ENCODE data around the gene CFAP119.

CFAP119 gene

DNA sequence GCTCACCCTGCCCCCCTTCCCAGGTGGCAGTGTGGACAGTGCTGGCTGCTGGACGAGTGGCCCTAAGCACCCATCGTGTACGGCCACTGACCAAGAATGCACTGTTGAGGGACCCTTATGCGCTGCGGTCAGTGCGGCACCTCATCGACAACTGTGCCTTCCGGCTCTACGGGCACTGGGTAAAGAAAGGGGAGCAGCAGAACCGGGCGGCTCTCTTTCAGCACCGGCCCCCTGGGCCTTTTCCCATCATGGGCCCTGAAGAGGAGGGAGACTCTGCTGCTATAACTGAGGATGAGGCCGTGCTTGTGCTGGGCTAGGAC is 5.1 kb downstream of the CFAP119 start:
- TF ChIP-seq, protein P1, sequence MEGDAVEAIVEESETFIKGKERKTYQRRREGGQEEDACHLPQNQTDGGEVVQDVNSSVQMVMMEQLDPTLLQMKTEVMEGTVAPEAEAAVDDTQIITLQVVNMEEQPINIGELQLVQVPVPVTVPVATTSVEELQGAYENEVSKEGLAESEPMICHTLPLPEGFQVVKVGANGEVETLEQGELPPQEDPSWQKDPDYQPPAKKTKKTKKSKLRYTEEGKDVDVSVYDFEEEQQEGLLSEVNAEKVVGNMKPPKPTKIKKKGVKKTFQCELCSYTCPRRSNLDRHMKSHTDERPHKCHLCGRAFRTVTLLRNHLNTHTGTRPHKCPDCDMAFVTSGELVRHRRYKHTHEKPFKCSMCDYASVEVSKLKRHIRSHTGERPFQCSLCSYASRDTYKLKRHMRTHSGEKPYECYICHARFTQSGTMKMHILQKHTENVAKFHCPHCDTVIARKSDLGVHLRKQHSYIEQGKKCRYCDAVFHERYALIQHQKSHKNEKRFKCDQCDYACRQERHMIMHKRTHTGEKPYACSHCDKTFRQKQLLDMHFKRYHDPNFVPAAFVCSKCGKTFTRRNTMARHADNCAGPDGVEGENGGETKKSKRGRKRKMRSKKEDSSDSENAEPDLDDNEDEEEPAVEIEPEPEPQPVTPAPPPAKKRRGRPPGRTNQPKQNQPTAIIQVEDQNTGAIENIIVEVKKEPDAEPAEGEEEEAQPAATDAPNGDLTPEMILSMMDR (IDR thresholded peaks at IDR 0.05): no peak
- Histone ChIP-seq H3K9me3 (no peaks in the 10 kb centered on the region), H3K4me3 (ENCODE audit: low read depth in 1 of 2, low read length in 1 of 2) (no peak overlapping the region), H3K27ac (no peak overlapping the region), H3K36me3 (peaks cover 59% of the 10 kb centered on the region), H3K27me3 (no peaks in the 10 kb centered on the region), H3K4me1 (ENCODE audit: control insufficient read depth in 1 of 2, insufficient read depth in 1 of 2, low read depth in 1 of 2, low read length in 1 of 2) (peaks cover 38 to 40% of the 10 kb centered on the region in 2 experiments)

DNA sequence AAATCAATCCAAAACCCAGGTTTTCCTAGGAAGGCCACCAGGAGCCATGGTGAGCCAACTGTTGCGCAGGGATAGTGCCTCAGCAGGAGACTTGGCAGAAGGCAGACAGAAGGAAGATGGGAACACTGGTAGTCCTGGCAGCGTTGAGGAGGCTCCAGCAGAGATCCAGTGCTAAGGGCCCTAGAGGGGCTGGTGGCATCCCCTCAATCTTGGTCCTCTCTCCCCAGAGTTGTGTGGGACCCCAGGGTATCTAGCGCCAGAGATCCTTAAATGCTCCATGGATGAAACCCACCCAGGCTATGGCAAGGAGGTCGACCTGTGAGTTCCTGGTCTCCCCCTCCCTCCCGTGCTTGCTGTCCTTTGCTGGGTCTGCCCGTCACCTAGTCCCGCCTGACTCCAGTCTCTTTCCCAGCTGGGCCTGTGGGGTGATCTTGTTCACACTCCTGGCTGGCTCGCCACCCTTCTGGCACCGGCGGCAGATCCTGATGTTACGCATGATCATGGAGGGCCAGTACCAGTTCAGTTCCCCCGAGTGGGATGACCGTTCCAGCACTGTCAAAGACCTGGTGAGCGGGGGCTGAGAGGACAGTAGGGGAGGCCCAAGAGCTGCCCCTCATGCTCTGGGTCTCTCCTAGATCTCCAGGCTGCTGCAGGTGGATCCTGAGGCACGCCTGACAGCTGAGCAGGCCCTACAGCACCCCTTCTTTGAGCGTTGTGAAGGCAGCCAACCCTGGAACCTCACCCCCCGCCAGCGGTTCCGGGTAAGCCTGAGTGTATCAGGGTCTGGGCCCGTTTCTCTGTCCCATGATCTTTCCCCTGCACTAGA is 5.7 kb downstream of the CFAP119 start:
- peaks cover 64% of the 10 kb centered on the region for H3K36me3 ChIP-seq
- H3K27ac ChIP-seq: no peak overlapping the region
- TF ChIP-seq, protein P1 (IDR thresholded peaks at IDR 0.05): no peak
- no peak overlapping the region for H3K4me3 ChIP-seq (ENCODE audit: low read depth in 1 of 2, low read length in 1 of 2)
- no peaks in the 10 kb centered on the region for H3K9me3 ChIP-seq
- H3K27me3 ChIP-seq: no peaks in the 10 kb centered on the region
- peaks cover 33 to 34% of the 10 kb centered on the region in 2 experiments for H3K4me1 ChIP-seq (ENCODE audit: control insufficient read depth in 1 of 2, insufficient read depth in 1 of 2, low read depth in 1 of 2, low read length in 1 of 2)

DNA sequence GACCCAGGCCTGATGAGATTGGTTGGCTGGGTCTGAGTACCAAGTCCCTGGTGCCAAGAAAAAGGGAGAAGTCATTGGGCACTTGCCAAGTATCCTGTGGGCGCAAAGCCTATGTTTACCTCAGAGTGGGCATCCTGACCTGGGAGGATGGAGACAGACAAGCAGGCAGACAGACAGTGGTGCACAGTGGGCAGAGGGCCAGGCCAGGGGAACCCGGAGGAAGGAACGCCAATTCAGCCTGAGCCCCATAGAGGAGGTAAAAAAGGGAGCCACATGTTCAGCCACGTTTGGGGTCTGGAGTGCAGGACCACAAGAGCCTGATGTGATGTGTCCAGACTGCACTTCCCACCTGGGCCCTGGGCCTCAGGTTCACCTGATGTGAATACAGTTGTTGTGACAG is 8.3 kb downstream of the CFAP119 start:
- Histone ChIP-seq H3K4me3 (ENCODE audit: low read depth in 1 of 2, low read length in 1 of 2) (no peak overlapping the region), H3K9me3 (no peaks in the 10 kb centered on the region), H3K4me1 (ENCODE audit: control insufficient read depth in 1 of 2, insufficient read depth in 1 of 2, low read depth in 1 of 2, low read length in 1 of 2) (peaks cover 14 to 17% of the 10 kb centered on the region in 2 experiments), H3K27ac (no peak overlapping the region), H3K27me3 (no peaks in the 10 kb centered on the region), H3K36me3 (peaks cover 71% of the 10 kb centered on the region)
- TF ChIP-seq, protein P1 (IDR thresholded peaks at IDR 0.05): no peak

DNA sequence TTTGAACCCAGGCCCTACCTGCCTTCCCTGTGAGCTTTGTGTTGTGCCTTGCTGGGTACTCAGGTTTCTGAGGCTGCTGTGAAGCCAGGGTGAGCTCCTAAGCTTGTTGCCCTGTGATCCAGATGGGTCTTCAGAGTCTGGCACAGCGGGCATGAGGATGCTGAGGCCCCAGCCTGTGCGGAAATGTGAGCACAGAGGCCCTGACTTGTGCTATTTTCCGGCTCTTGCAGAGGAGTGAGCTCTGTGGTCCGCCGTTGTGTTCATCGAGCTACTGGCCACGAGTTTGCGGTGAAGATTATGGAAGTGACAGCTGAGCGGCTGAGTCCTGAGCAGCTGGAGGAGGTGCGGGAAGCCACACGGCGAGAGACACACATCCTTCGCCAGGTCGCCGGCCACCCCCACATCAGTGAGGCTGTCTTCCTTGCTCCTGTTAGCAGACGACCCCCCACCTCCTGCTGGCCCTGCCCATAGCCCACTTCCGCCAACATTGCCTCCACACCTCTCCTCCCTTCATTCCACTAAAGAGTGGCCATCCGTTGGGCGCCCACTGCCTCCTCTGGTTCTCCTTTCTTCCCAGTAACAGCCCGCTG is 10.9 kb downstream of the CFAP119 start:
- H3K27me3 ChIP-seq: no peaks in the 10 kb centered on the region
- H3K36me3 ChIP-seq: peaks cover 55% of the 10 kb centered on the region
- TF ChIP-seq, protein P1 (IDR thresholded peaks at IDR 0.05): no peak
- peaks cover 18% of the 10 kb centered on the region in 2 experiments for H3K4me1 ChIP-seq (ENCODE audit: control insufficient read depth in 1 of 2, insufficient read depth in 1 of 2, low read depth in 1 of 2, low read length in 1 of 2)
- no peaks in the 10 kb centered on the region for H3K9me3 ChIP-seq
- H3K4me3 ChIP-seq (ENCODE audit: low read depth in 1 of 2, low read length in 1 of 2): no peak overlapping the region
- H3K27ac ChIP-seq: no peak overlapping the region

DNA sequence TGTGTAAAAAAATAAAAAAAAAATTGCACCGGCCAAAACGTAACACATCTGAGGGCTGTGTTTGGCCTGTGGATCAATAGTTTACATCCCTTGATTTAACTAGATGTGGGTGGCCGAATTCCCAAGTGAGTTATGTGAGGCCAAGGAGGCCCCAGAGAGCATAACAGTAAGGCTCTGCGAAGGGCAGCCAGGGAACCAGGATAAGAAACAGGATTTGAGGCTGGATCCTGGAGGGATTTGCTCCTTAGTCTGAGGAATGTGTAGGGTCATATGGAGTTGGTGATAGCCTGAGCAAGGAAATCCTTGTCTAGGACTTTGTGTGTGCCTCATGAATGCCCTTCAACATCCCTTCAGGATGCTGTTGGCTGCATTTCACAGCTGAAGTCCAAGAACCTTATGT is 11.7 kb downstream of the CFAP119 start:
- H3K9me3 ChIP-seq: no peaks in the 10 kb centered on the region
- TF ChIP-seq, protein P1 (IDR thresholded peaks at IDR 0.05): no peak
- H3K36me3 ChIP-seq: peaks cover 51% of the 10 kb centered on the region
- no peaks in the 10 kb centered on the region for H3K27me3 ChIP-seq
- no peak overlapping the region for H3K27ac ChIP-seq
- peaks cover 18% of the 10 kb centered on the region in 2 experiments for H3K4me1 ChIP-seq (ENCODE audit: control insufficient read depth in 1 of 2, insufficient read depth in 1 of 2, low read depth in 1 of 2, low read length in 1 of 2)
- H3K4me3 ChIP-seq (ENCODE audit: low read depth in 1 of 2, low read length in 1 of 2): no peak overlapping the region

All from neutrophil (primary cell).